GM12878 (cell line): Measurements from ENCODE around the gene CACNA2D3. TPM values are rescaled to one million over a fixed set of nuclear protein-coding genes. Genes with fewer than 3 reads are reported as not detected.

Experiments
- ATAC-seq: fragments of 200-7000 bp; cut with Tn5 transposase; 3 replicates; pipeline ENCODE4 v1.9.1; 2020; ENCODE audit warnings: mild to moderate bottlenecking, moderate library complexity
- BruUV-seq: library from RNA; stranded (reverse); fragments of 400-500 nt; replicated peaks from 2 replicates; lab custom pipeline; 2021; lab: Mats Ljungman, UMichigan
- CTCF ChIA-PET: fragments of 300-600 bp; sonication (Branson Sonifier 250); formaldehyde crosslinking; extraction: SDS; loops from one replicate; lab custom pipeline; 2021; ENCODE audit warnings: inconsistent platforms; lab: Yijun Ruan, JAX
- POLR2A ChIA-PET: fragments of 350-600 bp; formaldehyde crosslinking; extraction: SDS; loops from one replicate; lab custom pipeline; 2021; ENCODE audit warnings: inconsistent platforms; lab: Charles Lee
- RAD21 ChIA-PET: fragments of 300-600 bp; sonication (Branson Sonifier 250); formaldehyde crosslinking; loops from one replicate; lab custom pipeline; 2023; ENCODE audit warnings: antibody characterized with exemption; ENCODE audit not compliant: unreplicated experiment; lab: Charles Lee
- SMC1A ChIA-PET: fragments of 300-600 bp; sonication (Branson Sonifier 250); formaldehyde crosslinking; loops from one replicate; lab custom pipeline; 2023; ENCODE audit not compliant: unreplicated experiment, uncharacterized antibody; lab: Charles Lee
- DNase-seq: peaks from one replicate; pipeline ENCODE4 v3.0.0-alpha.2; 2011; ENCODE audit warnings: low read depth, low spot score
- FAIRE-seq: peaks from 3 replicates; lab custom pipeline; 2011; peaks lifted over from hg19 to GRCh38; lab: Jason Lieb, UNC
- H2AFZ ChIP-seq: 2 replicates; pipeline ENCODE4 v1.6.0; 2011; ENCODE audit warnings: low read depth, low read length, control low read depth; ENCODE audit not compliant: control insufficient read depth
- H3K27ac ChIP-seq: 2 replicates; pipeline ENCODE4 v1.5.1; 2011; ENCODE audit warnings: control low read depth; ENCODE audit not compliant: control insufficient read depth, insufficient read depth
- H3K27me3 ChIP-seq, 2 experiments: replicated peaks in 1 of 2; 2 replicates each; pipeline versions ENCODE4 v1.6.0 to v1.6.1; 2011; ENCODE audit warnings: low read length in 1 of 2; ENCODE audit not compliant: control insufficient read depth in 2 of 2, insufficient read depth in 2 of 2
- H3K36me3 ChIP-seq, 2 experiments: 2 replicates each; pipeline ENCODE4 v1.5.1; 2011; ENCODE audit warnings: low read length in 1 of 2; ENCODE audit not compliant: control insufficient read depth in 2 of 2, insufficient read depth in 2 of 2
- H3K4me1 ChIP-seq: 2 replicates; pipeline ENCODE4 v1.6.1; 2011; ENCODE audit warnings: mild to moderate bottlenecking, low read length, moderate library complexity, mixed read lengths; ENCODE audit not compliant: control insufficient read depth, insufficient read depth
- H3K4me2 ChIP-seq: 2 replicates; pipeline ENCODE4 v1.6.0; 2011; ENCODE audit warnings: control low read depth; ENCODE audit not compliant: control insufficient read depth, insufficient read depth
- H3K4me3 ChIP-seq: fragments of 200-600 bp; sonication (generic); 2 replicates; pipeline ENCODE4 v1.5.1; 2016
- H3K79me2 ChIP-seq: 2 replicates; pipeline ENCODE4 v1.6.0; 2011; ENCODE audit warnings: low read length; ENCODE audit not compliant: control insufficient read depth, insufficient read depth
- H3K9ac ChIP-seq: 2 replicates; pipeline ENCODE4 v1.8.0; 2011; ENCODE audit warnings: low read length, control low read depth, mixed read lengths; ENCODE audit not compliant: control insufficient read depth, insufficient read depth
- H3K9me3 ChIP-seq: replicated peaks from 3 replicates; pipeline ENCODE4 v1.5.1; 2011; ENCODE audit warnings: mild to moderate bottlenecking, low read length; ENCODE audit not compliant: control insufficient read depth, insufficient read depth
- H4K20me1 ChIP-seq: 2 replicates; pipeline ENCODE4 v1.6.0; 2011; ENCODE audit not compliant: control insufficient read depth, insufficient read depth
- BRCA1 ChIP-seq: IDR thresholded peaks from 2 replicates; pipeline ENCODE4 v1.6.1; 2011; ENCODE audit warnings: low read depth, low read length, improper control_type of control experiment
- CREB1 ChIP-seq: IDR thresholded peaks from 2 replicates; pipeline ENCODE4 v1.6.1; 2012; ENCODE audit warnings: low read depth, mild to moderate bottlenecking, inconsistent platforms
- JUND ChIP-seq: IDR thresholded peaks from 2 replicates; pipeline ENCODE4 v1.6.1; 2012; ENCODE audit warnings: low read depth, mild to moderate bottlenecking, low read length, improper control_type of control experiment, moderate library complexity
- SUZ12 ChIP-seq: fragments of 200-600 bp; sonication (generic); IDR thresholded peaks from one replicate; pipeline ENCODE4 v1.6.1; 2018; ENCODE audit warnings: antibody characterized with exemption, mild to moderate bottlenecking; ENCODE audit not compliant: unreplicated experiment
- WGBS: methylation state at CpG from one replicate; pipeline ENCODE4 v1.1.6; 2016; ENCODE audit warnings: low lambda C conversion rate; ENCODE audit not compliant: insufficient replicate concordance, insufficient coverage; ENCODE audit errors: missing lambda C conversion rate; 5-methylcytosine and 5-hydroxymethylcytosine counted together
- in situ Hi-C: fragments of 300-500 bp; cut with MboI; formaldehyde crosslinking; loops from 9 replicates; pipeline ENCODE4 v1.14.3; 2018; ENCODE audit warnings: mixed read lengths
- intact Hi-C: fragments of 100-400 bp; cut with micrococcal nuclease; formaldehyde crosslinking; loops from one replicate; pipeline ENCODE4 v1.14.2; 2022; ENCODE audit not compliant: unreplicated experiment
- polyA plus RNA-seq, 11 experiments: library from polyadenylated mRNA; depleted of rRNA in 4 of 11; unstranded in 6 of 11; stranded (reverse) in 5 of 11; fragments of >200 nt; fragmentation: Nextera tagmentation in 4 of 11; fragmentation: Illumina TruSeq in 1 of 11; extraction: Ambion mirVana in 4 of 11; extraction: Trizol in 1 of 11; gene quantifications; 1 replicate in 1 of 11; 2 replicates in 10 of 11; pipeline versions ENCODE4 v1.2.1 to v1.2.3, GENCODE V29; 2011 to 2016; ENCODE audit warnings: inconsistent platforms in 2 of 11, missing spikeins in 2 of 11, low read depth in 1 of 11
- total RNA-seq, 4 experiments: library from RNA; depleted of rRNA in 3 of 4; stranded (reverse); fragments of >200 nt in 3 of 4; fragmentation: Illumina TruSeq in 1 of 4; extraction: Trizol in 1 of 4; gene quantifications; 2 replicates each; pipeline versions ENCODE4 v1.2.1 to v1.2.3, GENCODE V29; 2013 to 2021
- TF ChIP-seq, protein P1 (sequence below): IDR thresholded peaks from 2 replicates; pipeline ENCODE4 v1.6.1; 2012; ENCODE audit warnings: low read depth, low read length, improper control_type of control experiment
- TF ChIP-seq, protein P2 (sequence below): fragments of 450-650 bp; IDR thresholded peaks from 2 replicates; pipeline ENCODE4 v1.6.1; 2017; ENCODE audit warnings: mild to moderate bottlenecking, low read depth, inconsistent platforms; ENCODE audit not compliant: poor library complexity, severe bottlenecking

The CACNA2D3 gene
- total and polyA plus RNA-seq, 10 of the 15 experiments (the other 5 are each of a cell fraction or from before 2014, with no cell fraction given) = not detected

DNA sequence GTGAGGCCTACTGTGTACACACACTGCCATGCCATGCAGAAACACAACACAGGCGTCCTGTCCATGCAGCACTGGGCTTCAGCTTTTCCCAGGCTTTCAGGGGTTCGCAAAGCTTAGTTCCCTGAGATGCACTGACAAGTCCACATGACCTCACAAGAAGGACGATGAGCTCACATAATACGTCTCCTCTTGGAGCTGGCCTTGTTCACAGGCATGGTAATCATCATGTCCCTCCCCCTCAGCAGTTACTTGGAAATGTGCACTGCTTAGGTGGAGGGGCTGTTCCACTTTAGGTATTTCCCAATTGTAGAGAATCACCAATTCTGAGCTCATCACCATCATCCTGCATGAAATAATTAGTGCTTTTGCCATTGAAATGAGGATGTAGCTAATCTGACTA, 496.7 kb downstream of the CACNA2D3 start (continued):
- TF ChIP-seq, protein P1, sequence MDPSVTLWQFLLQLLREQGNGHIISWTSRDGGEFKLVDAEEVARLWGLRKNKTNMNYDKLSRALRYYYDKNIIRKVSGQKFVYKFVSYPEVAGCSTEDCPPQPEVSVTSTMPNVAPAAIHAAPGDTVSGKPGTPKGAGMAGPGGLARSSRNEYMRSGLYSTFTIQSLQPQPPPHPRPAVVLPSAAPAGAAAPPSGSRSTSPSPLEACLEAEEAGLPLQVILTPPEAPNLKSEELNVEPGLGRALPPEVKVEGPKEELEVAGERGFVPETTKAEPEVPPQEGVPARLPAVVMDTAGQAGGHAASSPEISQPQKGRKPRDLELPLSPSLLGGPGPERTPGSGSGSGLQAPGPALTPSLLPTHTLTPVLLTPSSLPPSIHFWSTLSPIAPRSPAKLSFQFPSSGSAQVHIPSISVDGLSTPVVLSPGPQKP = no peak
- TF ChIP-seq JUND (no peak), CREB1 (no peak), BRCA1 (no peak)

DNA sequence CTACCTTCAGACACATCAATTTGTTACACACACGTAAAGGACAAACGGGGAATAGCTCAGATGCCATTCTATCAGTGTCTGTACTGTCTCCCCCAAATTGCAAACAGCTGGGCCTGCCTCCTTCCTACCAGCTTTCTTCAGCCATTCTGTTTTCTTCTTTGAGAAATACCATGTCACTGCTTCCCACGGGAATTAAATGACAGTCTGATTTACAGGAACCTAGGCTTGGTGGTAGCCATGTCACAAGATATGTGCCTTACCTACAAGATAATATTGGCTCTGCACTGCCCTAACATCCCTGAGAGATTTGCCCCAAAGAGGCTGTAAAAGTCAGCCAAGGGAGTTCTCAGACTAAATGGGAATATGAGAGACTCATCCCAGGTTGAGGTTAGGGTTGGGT, 497.2 kb downstream of the CACNA2D3 start:
- BruUV-seq = no TSS peak
- SMC1A ChIA-PET = no interaction called here

More for the DNA sequence above, 497.2 kb downstream of the CACNA2D3 start:
- no peak for TF ChIP-seq SUZ12
- TF ChIP-seq, protein P2, sequence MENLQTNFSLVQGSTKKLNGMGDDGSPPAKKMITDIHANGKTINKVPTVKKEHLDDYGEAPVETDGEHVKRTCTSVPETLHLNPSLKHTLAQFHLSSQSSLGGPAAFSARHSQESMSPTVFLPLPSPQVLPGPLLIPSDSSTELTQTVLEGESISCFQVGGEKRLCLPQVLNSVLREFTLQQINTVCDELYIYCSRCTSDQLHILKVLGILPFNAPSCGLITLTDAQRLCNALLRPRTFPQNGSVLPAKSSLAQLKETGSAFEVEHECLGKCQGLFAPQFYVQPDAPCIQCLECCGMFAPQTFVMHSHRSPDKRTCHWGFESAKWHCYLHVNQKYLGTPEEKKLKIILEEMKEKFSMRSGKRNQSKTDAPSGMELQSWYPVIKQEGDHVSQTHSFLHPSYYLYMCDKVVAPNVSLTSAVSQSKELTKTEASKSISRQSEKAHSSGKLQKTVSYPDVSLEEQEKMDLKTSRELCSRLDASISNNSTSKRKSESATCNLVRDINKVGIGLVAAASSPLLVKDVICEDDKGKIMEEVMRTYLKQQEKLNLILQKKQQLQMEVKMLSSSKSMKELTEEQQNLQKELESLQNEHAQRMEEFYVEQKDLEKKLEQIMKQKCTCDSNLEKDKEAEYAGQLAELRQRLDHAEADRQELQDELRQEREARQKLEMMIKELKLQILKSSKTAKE = no peak
- intact Hi-C loops = no loop called here
- RAD21 ChIA-PET = no interaction called here
- no peak overlapping the region for H3K9ac ChIP-seq
- no peaks in the 10 kb centered on the region for H3K4me1 ChIP-seq
- H4K20me1 ChIP-seq = no peaks in the 10 kb centered on the region
- no peak overlapping the region for H2AFZ ChIP-seq
- no peak overlapping the region for H3K4me2 ChIP-seq
- CTCF ChIA-PET = no interaction called here
- no peaks in the 10 kb centered on the region for H3K36me3 ChIP-seq
- no peaks in the 10 kb centered on the region for H3K27me3 ChIP-seq
- no peak for ATAC-seq
- DNase-seq = no peak
- H3K4me3 ChIP-seq = no peak overlapping the region
- 25% methylated on average over 3 of the region's 3 CpGs for WGBS
- no peaks in the 10 kb centered on the region for H3K9me3 ChIP-seq
- in situ Hi-C loops = no loop called here
- POLR2A ChIA-PET = no interaction called here
- H3K27ac ChIP-seq = no peak overlapping the region
- FAIRE-seq = no peak
- no peaks in the 10 kb centered on the region for H3K79me2 ChIP-seq
